Measurements from ENCODE around the gene GRIP1.

Gene GRIP1

GRCh38 chr12:66638666-66639065 is 40.2 kb downstream of the GRIP1 start:
- Histone ChIP-seq H3K27ac (replicated peaks) (no peak overlapping the region), H3K27me3 (ENCODE audit: insufficient read depth, poor library complexity, severe bottlenecking) (peaks cover 12% of the 10 kb centered on the region), H3K4me3 (replicated peaks; ENCODE audit: insufficient read depth, low read length) (no peak overlapping the region)
- TF ChIP-seq GABPA (IDR thresholded peaks at IDR 0.05; ENCODE audit: low read depth) (no peak), POLR2AphosphoS5 (IDR thresholded peaks at IDR 0.05; ENCODE audit: low read depth) (no peak), SPI1 (IDR thresholded peaks at IDR 0.05; ENCODE audit: borderline replicate concordance, low read depth) (no peak), REST (IDR thresholded peaks at IDR 0.05; ENCODE audit: insufficient replicate concordance, low read depth) (no peak), CTCF (IDR thresholded peaks at IDR 0.05; ENCODE audit: insufficient read depth, low read length) (no peak)
- no peak for DNase-seq (ENCODE audit: low read depth in 1 of 2, low spot score in 1 of 2)

- H3K27me3 ChIP-seq (ENCODE audit: insufficient read depth, poor library complexity, severe bottlenecking), result peaks cover 13% of the 10 kb centered on the region
- DNase-seq (ENCODE audit: low read depth in 1 of 2, low spot score in 1 of 2), result no peak
- no peak overlapping the region for H3K4me3 ChIP-seq (replicated peaks; ENCODE audit: insufficient read depth, low read length)
- no peak overlapping the region for H3K27ac ChIP-seq (replicated peaks)
- TF ChIP-seq POLR2AphosphoS5 (IDR thresholded peaks at IDR 0.05; ENCODE audit: low read depth) (no peak), SPI1 (IDR thresholded peaks at IDR 0.05; ENCODE audit: borderline replicate concordance, low read depth) (no peak), CTCF (IDR thresholded peaks at IDR 0.05; ENCODE audit: insufficient read depth, low read length) (no peak), GABPA (IDR thresholded peaks at IDR 0.05; ENCODE audit: low read depth) (no peak), REST (IDR thresholded peaks at IDR 0.05; ENCODE audit: insufficient replicate concordance, low read depth) (no peak)
These were observed 41.1 kb downstream of the GRIP1 start for GRCh38 chr12:66637699-66638301.

- Histone ChIP-seq H3K4me3 (replicated peaks; ENCODE audit: insufficient read depth, low read length) (no peak overlapping the region), H3K27me3 (ENCODE audit: insufficient read depth, poor library complexity, severe bottlenecking) (peaks cover 11% of the 10 kb centered on the region), H3K27ac (replicated peaks) (no peak overlapping the region)
- DNase-seq (ENCODE audit: low read depth in 1 of 2, low spot score in 1 of 2), result no peak
- TF ChIP-seq SPI1 (IDR thresholded peaks at IDR 0.05; ENCODE audit: borderline replicate concordance, low read depth), result no peak
- TF ChIP-seq CTCF (IDR thresholded peaks at IDR 0.05; ENCODE audit: insufficient read depth, low read length), result no peak
- no peak for TF ChIP-seq GABPA (IDR thresholded peaks at IDR 0.05; ENCODE audit: low read depth)
- no peak for TF ChIP-seq POLR2AphosphoS5 (IDR thresholded peaks at IDR 0.05; ENCODE audit: low read depth)
- no peak for TF ChIP-seq REST (IDR thresholded peaks at IDR 0.05; ENCODE audit: insufficient replicate concordance, low read depth)
These were observed 42.1 kb downstream of the GRIP1 start for GRCh38 chr12:66636771-66637170.
